ENCODE data around the gene TENM4.

The TENM4 gene

DNA sequence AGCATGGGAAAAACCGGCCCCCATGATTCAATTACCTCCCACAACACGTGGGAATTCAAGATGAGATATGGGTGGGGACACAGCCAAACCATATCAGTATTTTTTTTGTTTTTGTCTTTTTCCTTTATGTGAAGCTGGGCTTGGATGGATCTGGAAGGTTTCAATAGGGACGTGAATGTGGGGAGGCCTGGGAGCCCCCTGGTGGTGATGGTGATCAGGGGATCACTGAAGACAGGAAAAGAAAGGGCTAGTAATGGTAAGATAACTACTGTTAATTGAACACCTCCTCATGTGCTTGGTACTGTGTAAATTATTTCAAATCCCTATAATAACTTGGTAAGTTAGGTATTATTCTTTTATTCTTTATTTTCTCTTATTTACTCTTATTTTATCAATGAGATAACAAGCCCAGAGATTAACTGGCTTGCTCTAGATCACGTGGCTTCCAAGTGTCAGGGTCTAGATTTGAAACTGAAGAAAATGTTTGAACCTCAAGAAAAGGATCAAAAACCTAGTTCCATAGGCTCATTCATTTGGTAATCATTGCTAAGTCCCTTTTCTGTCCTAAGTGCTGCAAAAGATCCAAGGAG is 364.2 kb downstream of the TENM4 start:
- DNase-seq, result peak; percentile 17

DNA sequence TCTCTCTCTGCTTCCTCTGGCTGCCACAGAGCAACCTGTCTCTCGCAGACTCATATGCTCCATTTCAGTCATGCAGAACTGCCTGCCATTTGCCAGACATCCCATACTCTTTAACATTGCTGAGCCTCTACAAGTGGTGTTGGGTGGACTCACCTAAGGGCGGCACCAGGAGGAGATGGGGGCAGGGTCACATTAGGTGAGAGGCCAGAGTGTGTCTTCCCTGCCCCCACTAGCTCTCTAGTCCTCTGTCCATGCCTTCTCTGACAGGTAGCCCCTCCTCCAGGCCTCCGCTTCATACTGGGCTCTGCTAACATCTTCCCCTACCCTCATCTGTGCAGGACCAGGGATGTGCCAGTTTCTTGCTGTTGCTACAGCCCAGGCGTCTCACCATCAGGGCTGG is 366.3 kb downstream of the TENM4 start:
- DNase-seq, result no peak

DNA sequence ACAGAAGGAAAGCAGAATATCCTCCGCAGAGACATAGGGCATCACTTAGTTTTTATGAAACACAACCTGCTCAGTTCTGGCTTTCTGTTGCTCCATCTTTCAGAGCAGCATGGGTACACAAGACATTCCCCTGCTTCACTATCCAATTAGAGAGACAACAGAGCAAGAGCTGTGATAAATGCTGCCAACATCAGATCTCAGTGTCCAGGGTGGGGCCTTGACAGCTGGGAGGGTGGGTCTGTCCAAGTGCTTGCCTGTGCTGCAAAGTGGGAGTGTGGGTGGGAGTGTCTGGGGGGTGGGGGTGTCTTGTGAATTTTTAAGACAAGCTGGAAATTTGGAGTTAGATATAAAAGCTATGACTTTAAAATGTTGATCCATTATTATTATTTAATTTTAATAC is 369.6 kb downstream of the TENM4 start:
- no peak for DNase-seq

DNA sequence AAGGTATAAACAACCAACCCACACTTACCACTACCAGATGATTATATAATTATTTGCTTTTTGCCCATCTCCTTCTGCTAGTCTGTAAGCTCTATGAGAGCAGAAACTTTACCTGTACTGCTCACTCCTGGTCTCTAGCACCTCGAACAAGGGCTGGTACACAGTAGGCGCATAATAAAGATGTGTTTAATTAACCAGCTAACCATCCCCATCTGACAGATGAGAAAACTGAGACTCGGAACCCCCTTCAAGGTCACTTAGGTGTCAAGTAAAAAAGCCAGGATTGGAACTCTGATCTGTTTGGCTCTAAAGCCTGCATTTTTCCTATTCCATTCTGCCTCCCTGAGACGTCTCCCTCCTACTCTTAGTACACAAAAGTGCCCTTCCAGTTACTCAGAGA is 370.3 kb downstream of the TENM4 start:
- DNase-seq, result no peak

DNA sequence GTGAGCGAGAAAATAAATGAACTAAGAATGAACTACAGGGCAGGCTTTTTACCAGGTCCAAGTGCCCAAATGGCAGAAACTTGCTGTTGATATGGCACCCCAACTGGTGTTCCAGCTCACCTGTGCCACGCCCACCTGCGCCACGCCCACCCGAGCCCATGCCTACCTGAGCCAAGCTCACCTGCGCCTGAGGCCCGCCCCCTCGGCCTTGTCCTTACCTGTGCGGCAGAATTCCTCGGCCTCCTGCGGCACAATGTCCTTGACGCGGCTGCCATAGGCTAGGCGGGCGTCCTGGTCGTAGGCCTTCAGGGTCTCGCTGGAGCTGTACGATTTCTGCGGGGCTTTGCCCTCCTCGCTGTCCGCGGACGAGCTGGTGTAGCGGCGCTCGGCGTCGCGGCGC is 371.3 kb downstream of the TENM4 start:
- no peak for DNase-seq

DNA sequence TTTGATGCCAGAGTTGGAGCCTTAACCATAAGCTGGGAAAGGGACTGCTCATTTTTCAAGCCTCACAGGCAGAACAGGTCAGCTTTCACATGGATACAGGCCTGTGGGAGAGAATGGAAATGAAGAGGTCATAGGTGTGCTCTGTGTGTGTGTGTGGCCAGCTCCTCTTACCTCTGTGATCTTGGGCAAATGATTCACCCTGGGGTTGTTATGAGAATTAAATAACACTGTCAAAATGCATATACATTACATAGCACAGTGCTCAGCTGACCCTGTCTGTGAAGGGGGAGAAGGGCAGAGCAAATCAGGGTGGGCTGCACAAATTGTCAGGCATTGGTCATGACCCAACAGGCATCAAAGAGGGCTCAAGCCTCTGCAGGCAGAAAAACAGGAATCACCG is 372.5 kb downstream of the TENM4 start:
- no peak for DNase-seq

DNA sequence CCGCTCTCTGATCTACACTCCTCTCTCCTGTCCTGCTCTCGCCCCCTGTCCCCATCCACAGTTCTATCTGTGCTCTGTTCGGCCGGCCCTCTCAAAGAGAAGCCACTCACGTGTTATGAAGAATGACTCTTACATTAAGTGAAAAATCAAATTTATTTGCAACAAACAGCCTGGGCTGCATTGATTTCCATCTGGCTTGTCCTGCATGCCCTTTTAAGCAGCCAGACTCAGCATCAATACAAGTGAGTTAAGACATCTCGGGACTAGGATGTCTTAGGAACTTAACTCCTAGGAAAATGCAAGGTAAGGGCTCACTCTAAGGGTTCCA is 373.5 kb downstream of the TENM4 start:
- no peak for DNase-seq

DNA sequence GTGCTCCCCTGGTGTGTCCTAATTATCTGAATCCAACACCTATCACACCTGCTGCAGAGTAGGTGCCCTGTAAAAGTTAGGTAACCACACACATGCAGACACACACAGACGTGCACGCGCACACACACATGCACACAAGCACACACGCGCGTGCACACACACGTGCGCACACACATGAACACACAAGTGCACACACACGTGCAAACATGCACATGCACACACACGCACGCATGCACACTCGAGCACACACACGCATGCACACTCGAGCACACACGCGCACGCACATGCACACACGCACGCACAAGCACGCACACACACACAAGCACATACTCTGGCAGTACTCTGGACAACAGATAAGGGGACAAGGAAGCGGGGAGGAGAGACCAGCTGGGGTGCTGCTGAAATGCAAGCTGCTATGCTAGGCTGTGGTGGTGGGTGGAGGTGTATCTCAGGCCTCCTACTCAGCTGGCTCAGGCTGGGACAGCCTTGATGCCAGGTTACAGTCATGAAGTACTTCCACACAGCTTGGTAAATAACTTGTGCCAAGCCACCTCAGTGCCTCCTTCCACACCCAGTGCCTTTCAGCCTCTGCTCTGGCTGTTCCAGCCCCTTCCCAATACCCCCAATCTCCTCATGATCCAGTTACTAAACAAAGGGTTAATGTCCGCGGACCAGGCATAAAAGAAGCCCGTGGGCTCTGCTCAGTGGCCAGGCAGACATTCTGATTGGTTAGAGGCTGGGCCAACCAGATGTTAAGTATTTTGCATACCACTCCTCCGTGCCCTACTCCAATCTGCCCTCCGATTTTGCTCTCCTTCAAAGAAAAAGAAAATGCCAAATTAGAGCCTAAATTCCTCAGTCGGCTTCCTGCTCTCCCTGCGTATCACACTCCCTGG is 374.1 kb downstream of the TENM4 start:
- DNase-seq, result no peak

DNA sequence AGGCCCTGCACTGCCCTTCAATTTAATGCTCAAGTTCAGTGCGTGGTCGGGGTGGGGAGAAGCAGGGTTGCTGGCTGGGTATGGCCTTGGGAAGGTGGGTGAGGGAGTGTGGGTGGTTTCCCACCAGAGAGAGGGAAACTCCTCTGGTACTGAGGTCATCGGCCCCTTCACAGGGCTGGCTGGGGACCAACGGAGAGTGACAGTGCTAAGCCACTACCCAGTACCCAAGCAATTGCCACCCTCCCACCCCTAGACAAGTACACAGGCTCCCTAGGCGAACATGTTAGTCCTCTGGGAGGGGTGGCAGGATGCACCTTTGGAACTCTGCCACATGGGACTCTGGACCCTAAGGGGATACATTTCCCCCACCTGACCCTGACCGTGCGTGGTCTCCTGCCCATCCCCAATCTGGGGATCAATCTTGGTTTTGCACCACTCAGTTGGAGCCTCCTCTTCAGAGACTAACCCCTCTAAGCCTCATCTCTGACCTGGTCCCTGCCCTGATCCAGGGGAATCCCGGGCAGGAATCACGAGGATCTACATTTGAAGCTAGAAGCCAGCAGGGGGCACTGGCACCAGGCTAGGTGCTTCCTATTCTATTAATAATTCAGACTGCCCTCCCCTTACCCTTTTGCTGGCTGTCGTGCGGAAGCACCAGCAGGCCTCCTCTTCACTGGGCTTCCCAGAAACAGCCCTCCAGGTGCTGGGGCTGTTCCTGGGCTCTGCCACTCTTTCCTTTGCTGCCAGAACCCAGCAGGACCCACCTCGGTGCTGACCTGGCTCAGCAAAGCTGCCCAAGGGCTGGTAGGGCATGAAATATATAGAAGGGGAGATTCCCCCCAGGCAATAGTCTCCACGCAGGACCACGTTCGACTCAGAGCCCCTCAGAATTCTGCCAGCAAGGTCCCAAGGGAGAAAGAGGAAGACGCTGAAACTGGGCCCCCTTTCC is 377.7 kb downstream of the TENM4 start:
- DNase-seq, result no peak

DNA sequence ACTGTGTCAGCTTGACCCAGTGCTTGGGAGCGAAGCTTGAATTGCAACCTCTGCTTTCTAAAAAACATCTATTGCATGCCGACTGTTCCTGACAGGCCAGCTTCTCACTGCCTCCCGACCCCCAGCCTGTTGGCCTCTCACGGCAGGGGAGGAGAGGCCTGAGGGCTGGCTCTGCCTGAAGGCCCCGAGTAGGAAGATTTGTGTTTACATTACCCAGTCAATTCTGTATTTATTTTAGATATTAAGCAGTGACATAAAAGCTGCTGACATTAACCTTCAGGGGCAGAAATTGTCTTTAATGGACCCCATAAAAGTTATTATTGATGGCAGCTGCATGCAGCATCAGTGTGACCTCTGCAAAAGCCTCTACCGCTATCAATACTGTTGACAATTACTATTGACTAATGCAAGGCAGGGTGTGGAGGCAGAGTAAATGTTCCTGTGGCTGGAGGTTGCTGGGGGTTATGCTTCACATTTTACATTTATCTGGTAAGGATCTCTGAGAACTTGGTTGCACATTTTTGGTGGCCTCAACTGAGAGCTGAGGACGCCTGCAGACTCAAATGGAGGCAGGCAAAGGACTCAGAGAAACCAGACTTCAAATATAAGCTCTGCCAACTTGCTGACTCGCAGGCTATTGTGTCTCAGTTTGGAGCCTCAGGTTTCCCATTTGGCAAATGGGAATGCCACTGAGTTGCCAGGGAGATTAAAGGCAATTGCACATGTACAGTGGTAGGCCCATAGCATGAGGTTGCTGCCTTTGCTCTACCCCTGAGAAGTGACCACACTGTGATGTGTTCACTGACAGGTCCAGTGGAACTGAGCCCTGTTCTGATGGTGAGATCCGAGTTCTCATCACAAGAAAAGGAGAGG is 380.5 kb downstream of the TENM4 start:
- no peak for DNase-seq

DNA sequence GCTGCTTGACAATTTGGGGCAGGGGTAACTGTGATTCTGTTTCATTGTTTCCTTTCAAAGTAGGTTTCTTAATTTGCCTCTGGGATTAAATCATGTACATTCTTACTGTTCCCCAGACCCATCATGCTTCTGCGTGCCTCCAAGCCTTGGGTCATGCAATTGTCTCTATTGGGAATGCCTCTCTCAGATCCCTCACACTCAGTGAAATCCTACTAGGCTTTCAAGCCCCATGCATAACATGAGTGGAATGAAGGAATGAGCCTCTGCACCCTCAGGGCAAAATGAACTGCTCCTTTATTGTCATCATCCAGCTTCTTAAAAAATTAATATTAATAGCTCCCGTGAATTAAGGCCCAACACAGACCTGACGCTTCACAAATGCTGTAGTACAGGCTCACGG is 381.7 kb downstream of the TENM4 start:
- no peak for DNase-seq

DNA sequence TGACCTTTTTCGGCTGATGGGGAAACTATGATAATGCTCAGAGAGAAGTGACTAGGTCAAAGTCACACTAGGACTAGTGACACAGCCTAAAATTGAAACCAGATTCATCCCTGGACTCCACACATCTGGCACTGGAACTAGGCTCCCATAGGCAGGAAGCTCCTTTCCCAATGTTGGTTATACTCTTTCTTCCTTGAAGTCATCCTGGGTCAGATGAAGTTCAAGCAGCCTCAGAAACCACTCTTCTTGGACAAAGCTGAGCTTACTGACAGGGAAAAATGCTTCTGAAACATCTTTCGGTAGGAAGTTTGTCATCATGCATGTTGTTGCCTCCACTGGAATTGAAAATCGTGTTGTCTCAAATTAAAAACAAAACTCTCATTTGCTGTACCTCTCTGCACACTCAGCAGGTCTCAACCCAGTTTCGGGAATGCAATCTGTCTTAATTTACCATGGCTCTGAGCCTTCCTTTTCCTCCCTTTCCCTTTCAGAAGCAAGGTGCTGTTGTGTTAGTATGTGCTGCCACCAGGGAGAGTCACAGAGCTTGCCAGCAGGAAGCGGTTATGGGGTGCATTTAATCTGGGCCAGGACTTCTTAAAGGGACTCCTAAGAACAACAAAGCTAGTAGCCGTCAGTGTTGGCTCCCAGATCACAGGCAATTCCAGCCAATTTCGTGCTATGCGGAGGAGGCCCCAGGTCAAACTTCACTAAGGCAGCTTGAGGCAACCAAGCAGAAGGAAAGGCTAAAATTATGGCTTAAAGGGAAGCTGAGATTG is 384.8 kb downstream of the TENM4 start:
- no peak for DNase-seq

DNA sequence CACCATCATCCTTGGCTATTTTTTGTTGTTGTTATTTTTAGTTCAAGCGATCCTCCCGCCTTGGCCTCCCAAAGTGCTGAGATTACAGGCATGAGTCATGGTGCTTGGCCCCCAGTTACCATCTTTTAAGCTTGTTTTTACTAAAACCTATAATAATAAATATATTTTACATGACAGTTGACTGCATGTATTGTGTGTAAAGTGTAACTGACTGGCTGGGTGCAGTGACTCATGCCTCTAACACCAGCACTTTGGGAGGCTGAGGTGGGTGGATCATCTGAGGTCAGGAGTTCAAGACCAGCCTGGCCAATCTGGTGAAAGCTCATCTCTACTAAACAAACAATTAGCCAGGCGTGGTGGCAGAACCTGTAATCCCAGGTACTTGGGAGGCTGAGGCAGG is 386.2 kb downstream of the TENM4 start:
- DNase-seq, result no peak

DNA sequence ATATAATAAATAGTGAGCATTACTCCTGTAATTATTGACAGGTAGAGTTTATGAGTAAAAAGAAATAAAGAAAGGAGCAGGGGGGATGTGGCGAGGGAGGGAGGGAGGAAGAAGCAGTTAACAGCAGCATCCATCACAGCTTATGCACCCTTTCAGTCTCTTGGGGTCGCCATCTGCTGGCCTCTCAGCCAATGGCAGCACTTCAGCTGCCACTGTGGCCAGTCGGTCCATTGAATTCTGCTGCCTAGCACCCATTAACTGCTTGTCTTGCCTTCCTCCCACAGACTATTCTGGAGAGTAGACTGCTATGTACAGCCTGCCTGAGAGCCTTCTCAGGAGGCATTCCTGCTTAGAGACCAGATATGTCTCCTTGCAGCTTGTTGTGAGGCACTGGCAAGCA is 388.3 kb downstream of the TENM4 start:
- DNase-seq, result no peak

DNA sequence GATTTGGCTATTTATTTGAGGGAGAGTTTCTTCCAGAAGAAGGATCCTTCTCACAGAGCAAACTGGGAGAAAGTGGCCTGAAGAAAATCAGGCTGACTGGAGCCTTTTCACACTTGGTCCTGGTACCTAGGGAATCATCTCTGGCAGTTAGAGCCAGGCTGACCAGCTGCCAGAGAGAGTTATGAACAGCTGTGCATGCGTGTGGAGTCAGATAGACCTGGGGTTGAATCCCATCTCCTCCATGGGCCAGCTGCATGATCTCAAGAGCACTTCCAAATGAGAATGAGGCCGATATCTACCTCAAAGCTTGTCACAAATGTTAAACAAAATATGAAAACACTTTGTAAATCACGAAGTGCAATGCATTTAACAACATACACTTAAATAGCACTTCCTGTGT is 390.0 kb downstream of the TENM4 start:
- no peak for DNase-seq

DNA sequence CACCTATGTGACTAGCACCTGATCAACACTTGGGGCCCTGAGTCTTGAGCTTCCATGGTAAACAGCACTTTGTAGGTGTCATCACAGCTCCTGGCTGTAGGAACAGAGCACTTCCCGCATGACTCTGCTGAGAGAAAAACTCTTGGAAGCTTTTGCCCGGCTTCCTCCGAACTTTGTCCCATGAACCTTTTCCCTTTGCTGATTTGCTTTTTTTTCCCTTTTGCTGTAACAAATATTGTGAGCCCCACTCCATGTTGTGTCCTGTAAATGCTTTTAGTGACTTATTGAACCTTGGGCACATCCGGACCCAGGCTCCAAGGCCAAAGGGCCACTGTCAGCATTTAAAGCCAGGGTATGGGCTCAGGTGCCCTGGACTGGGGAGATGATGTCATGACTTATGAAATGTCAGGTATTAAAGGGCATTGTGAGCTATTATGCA is 391.1 kb downstream of the TENM4 start:
- no peak for DNase-seq

DNA sequence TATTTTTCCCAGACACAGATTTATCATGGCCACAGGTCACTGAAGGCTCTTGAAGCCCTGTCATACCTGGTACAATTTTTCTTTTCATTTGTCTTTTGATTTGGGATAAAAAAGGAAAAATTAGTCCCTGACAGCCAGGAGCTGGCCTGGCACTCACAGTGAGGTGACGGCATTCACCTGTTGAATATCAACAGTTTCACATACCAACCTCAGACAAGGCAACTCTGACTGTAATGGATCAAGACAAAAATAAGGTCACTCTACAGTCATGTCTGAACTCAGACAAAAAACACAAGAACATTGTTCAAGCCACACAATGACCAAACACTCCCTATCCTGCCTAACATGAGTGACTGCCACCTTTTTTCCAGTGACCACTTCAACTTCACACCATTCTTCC is 392.9 kb downstream of the TENM4 start:
- DNase-seq, result no peak

DNA sequence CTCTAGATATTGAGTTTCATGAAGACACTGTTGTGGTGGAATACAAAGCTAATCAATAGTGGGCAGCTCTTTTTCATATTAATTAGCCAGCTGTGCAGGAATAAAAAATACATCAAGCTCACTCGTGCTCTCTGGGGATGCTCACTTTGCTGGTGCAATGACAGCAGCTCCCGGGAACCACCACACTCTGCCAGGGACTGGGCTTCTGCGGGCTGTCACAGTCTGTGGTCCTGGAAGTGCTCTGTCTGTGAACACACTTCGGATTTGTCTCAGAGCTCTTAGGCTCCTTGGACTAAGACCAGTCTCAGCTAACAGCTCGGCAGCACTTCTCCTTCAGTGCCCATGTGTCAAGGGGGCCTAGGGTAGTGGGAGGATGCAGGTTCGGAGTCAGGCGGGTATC is 393.5 kb downstream of the TENM4 start:
- no peak for DNase-seq

DNA sequence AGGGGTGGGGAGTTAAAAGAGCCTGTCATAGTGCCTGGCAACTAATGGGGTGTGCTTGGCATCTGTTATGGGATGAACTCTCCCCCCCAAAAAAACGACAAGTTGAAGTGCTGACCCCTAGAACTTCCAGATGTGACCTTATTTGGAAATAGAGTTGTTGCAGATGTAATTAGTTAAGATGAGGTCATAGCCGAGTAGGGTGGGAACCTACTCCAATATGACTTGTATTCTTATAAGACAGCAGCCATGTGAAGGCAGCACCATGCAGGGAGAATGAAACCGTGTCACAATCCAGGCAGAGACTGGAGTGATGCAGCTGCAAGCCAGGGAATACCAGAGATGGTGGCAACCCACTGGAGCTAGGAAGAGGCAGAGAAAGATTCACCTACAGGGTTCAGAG is 394.5 kb downstream of the TENM4 start:
- DNase-seq, result no peak

DNA sequence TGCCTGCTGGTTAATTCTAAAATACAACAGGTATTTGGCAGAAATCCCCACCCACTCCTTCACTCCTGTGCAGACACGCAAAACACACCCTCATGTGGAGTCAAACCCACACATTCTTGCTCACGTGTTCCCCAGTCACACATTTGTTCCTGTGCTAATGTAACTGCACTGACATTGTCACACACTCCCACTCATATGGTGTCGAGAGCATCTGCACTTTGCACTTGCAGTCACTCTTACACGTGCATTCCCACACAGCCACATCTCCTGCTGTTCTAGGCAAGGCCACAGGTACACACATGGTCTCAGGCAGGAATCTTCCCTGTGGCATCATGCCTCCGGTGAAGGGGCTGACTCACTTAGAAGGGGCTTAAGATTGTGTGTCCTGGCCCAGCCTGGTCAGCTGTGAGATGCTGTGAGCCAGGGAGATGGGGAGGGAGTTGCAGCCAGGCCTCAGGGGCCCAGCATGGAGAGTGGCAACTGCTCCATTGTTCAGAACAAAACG is 395.0 kb downstream of the TENM4 start:
- no peak for DNase-seq

DNA sequence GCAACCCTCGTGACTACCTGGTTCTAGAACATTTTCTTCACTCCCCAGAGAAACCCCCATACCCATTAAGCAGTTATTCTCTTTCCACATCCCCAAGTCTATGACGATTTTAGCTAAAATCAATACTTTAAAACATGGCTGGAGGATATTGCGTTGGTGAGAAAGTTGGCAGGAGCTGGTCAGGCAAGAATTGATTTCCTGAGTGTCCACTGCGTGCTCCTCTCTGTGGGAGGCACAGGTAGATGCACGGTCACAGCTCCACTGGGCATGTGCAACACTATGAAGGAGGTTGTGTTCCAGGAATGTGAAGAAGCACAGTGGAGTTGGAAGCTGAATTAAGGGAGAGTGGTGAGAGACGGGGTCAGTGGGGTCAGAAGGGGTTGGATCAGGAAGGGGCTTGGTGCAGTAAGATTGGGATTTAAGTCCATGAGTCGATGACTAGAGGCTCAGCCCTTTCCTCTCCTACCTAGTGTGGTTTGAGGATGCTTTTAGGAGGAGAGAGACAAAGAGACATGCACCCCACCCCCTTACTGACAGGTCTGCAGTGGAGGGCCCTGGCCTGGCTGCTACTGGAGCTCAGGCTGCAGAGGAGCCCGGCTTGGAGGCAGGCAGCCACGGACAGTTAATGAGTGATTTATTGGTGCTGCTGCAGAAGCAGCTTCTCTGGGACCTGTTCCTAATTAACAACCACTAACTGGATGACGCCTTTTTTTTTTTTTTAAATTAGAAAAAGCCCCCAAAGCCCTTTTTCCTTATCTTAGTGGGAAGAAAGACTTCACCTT is 395.6 kb downstream of the TENM4 start:
- no peak for DNase-seq
